ENCODE measurements around the gene SESN2. TPM values are rescaled to one million over a fixed set of nuclear protein-coding genes. Genes with fewer than 3 reads are reported as not detected.

The SESN2 gene, protein sequence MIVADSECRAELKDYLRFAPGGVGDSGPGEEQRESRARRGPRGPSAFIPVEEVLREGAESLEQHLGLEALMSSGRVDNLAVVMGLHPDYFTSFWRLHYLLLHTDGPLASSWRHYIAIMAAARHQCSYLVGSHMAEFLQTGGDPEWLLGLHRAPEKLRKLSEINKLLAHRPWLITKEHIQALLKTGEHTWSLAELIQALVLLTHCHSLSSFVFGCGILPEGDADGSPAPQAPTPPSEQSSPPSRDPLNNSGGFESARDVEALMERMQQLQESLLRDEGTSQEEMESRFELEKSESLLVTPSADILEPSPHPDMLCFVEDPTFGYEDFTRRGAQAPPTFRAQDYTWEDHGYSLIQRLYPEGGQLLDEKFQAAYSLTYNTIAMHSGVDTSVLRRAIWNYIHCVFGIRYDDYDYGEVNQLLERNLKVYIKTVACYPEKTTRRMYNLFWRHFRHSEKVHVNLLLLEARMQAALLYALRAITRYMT
- 12.5 TPM for total RNA-seq (ENCODE audit: insufficient read depth, low replicate concordance)

- peak; percentile 99 for DNase-seq (ENCODE audit: low spot score)
Measured at GRCh38 chr1:28259252-28259933, at the start of gene SESN2. Gene SESN2, plus strand, starts transcription at chr1:28259518. Its CDS starts 330 bp downstream, at chr1:28259848.

- no peak for DNase-seq (ENCODE audit: low spot score)
Measured at GRCh38 chr1:28209700-28210099, 49.6 kb upstream of the SESN2 start.

- no peak for DNase-seq (ENCODE audit: low spot score)
Measured at GRCh38 chr1:28213315-28213714, 46.0 kb upstream of the SESN2 start.

DNA sequence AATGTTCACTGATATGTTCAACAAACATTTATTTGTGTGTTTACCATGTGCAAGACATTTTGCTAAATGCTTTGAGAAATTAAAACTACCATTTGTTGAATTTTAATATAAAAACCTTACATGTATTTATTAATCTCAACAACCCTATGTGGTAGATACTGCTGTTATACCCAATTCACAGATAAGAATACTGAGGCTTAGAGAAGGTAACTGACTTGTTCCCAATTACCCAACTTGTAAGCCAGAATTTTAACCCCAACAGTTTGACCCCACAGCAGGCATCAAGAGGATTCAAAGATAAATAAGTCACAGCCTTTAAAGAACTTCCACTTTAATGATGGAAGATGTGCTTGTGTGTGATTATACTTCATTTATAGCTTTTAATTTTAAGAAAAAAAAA, 30.2 kb upstream of the SESN2 start:
- no peak for DNase-seq (ENCODE audit: low spot score)

- DNase-seq (ENCODE audit: low spot score) = no peak
Measured at GRCh38 chr1:28229996-28230395, 29.3 kb upstream of the SESN2 start.

- peak; percentile 96 for DNase-seq (ENCODE audit: low spot score)
Measured at GRCh38 chr1:28232558-28233263, 26.6 kb upstream of the SESN2 start, which contains the start of gene DNAJC8. Gene DNAJC8, minus strand, starts transcription at chr1:28233029. Its CDS starts 31 bp downstream, at chr1:28232998.

GRCh38 chr1:28233264-28233606, 26.1 kb upstream of the SESN2 start:
- no peak for DNase-seq (ENCODE audit: low spot score)

GRCh38 chr1:28235755-28236655, 23.3 kb upstream of the SESN2 start, which contains the start of gene ATP5IF1:
Gene ATP5IF1, plus strand, starts transcription at chr1:28236124. Its CDS starts 60 bp downstream, at chr1:28236184.
- DNase-seq (ENCODE audit: low spot score) = peak; percentile 99

GRCh38 chr1:28236656-28237322, 22.5 kb upstream of the SESN2 start:
- DNase-seq (ENCODE audit: low spot score) = no peak

GRCh38 chr1:28239004-28239403, 20.3 kb upstream of the SESN2 start:
- no peak for DNase-seq (ENCODE audit: low spot score)

DNA sequence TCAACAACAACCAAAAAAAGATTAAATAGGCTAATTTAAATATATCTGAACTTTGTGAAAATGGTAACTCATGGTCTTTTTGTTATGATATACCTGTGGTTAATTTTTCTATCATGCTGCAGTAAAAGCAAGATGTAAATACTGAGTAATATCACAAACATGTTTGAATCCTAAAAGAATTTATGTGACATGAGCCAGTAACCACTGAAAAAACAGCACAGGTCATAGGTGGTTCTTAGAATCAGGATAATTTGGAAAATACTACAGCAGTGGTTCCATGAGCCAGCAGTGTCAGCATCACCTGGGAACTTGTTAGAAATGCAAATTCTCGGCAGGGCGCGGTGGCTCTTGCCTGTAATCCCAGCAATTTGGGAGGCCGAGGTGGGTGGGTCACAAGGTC, 19.3 kb upstream of the SESN2 start:
- no peak for DNase-seq (ENCODE audit: low spot score)

DNA sequence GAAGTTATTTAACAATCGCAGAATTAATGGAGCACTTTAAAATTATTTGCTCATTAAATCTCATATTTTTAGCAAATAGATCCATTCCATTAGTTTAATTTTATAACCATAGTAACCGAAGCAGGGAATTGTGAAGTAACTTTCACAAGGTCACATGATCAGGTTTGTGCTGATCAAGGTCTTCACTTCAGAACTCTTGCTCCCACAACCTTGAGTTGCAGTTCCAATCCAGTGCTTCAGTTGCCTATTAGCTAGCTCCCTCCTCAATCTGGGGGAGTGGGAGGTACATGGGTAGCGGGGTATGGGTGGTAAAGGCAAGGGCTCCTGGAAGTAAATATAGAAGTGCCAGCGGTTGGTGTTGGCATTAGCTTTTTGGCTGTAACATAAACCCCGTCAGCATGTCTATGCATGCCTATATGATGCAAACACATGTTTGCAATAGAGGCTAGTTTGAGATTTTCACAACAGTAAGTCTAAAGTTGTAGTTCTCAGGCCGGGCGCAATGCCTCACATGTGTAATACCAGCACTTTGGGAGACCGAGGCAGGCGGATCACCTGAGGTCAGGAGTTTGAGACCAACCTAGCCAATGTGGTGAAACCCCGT, 17.6 kb upstream of the SESN2 start:
- DNase-seq (ENCODE audit: low spot score) = no peak

- DNase-seq (ENCODE audit: low spot score) = no peak
Measured at GRCh38 chr1:28243685-28244311, 15.5 kb upstream of the SESN2 start.

DNA sequence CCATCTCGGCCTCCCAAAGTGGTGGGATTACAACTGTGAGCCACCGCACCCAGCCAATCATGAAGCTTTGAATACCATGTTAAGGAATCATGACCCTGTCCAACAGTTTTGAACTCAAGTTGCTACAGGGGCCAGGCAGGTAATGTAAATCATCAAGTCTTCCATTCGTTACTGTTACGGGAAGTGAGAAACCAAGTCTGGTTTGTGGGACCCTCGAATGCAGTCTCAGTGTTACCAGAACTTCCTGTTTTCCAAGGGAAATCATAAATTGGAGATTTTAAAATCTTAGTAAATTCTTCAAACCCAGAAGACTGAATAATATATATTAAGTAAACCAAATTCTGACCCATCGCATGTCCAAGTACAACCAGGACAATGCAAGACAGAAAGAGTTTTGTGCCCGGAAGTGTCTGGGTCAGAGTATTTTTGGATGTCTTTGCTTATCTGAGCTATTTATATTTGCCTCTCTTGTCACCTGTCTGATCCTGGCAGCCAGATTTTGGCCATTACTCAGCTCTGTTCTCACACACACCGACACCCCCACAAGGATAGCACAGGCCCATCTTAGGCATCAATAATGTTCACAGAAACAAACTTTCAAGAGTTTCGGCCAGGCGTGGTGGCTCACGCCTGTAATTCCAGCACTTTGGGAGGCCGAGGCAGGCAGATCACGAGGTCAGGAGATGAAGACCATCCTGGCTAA, 14.6 kb upstream of the SESN2 start:
- DNase-seq (ENCODE audit: low spot score) = no peak

GRCh38 chr1:28246427-28246832, 12.9 kb upstream of the SESN2 start:
- peak; percentile 59 for DNase-seq (ENCODE audit: low spot score)

GRCh38 chr1:28247612-28248272, 11.6 kb upstream of the SESN2 start:
- no peak for DNase-seq (ENCODE audit: low spot score)

- DNase-seq (ENCODE audit: low spot score) = peak; percentile 84
Measured at GRCh38 chr1:28248273-28249012, 10.9 kb upstream of the SESN2 start.

Measured in umbilical cord (tissue), 2 donors.